ENCODE measurements around the gene CRHBP.
"Not testable (repeated sequence)": the region's sequence is repeated elsewhere in the genome, so short reads cannot be mapped to it uniquely, and the experiment has no call there.

Gene CRHBP

GRCh38 chr5:76942581-76942980, 10.3 kb upstream of the CRHBP start:
- Mint-ChIP-seq H3K4me3 (no peak overlapping the region), H3K9me3 (no peaks in the 10 kb centered on the region), H3K27me3 (peaks cover 53% of the 10 kb centered on the region), H3K36me3 (ENCODE audit: insufficient read depth) (no peaks in the 10 kb centered on the region), H3K4me1 (no peaks in the 10 kb centered on the region), H3K27ac (ENCODE audit: low read depth) (no peak overlapping the region)
- no peak for DNase-seq (ENCODE audit: low spot score in 2 of 2)
- ATAC-seq (replicated peaks; ENCODE audit: extremely low read depth, poor library complexity, severe bottlenecking), result no peak

GRCh38 chr5:76943006-76943405, 9.8 kb upstream of the CRHBP start:
- Mint-ChIP-seq H3K27ac (ENCODE audit: low read depth) (no peak overlapping the region), H3K4me1 (no peaks in the 10 kb centered on the region), H3K36me3 (ENCODE audit: insufficient read depth) (no peaks in the 10 kb centered on the region), H3K27me3 (peaks cover 51% of the 10 kb centered on the region), H3K9me3 (no peaks in the 10 kb centered on the region), H3K4me3 (no peak overlapping the region)
- ATAC-seq (replicated peaks; ENCODE audit: extremely low read depth, poor library complexity, severe bottlenecking) (no peak), DNase-seq (ENCODE audit: low spot score in 2 of 2) (no peak)

- no peaks in the 10 kb centered on the region for H3K9me3 Mint-ChIP-seq
- H3K27me3 Mint-ChIP-seq, result peaks cover 52% of the 10 kb centered on the region
- H3K4me3 Mint-ChIP-seq, result no peak overlapping the region
- no peak for ATAC-seq (replicated peaks; ENCODE audit: extremely low read depth, poor library complexity, severe bottlenecking)
- no peaks in the 10 kb centered on the region for H3K36me3 Mint-ChIP-seq (ENCODE audit: insufficient read depth)
- H3K4me1 Mint-ChIP-seq, result no peaks in the 10 kb centered on the region
- no peak overlapping the region for H3K27ac Mint-ChIP-seq (ENCODE audit: low read depth)
- DNase-seq (ENCODE audit: low spot score in 2 of 2), result no peak
Observed at GRCh38 chr5:76944638-76945037, 8.2 kb upstream of the CRHBP start.

- not testable (repeated sequence) for DNase-seq (ENCODE audit: low spot score in 2 of 2); ATAC-seq (replicated peaks; ENCODE audit: extremely low read depth, poor library complexity, severe bottlenecking); H3K9me3 Mint-ChIP-seq; H3K36me3 Mint-ChIP-seq (ENCODE audit: insufficient read depth); H3K4me1 Mint-ChIP-seq; H3K27ac Mint-ChIP-seq (ENCODE audit: low read depth); H3K4me3 Mint-ChIP-seq
- H3K27me3 Mint-ChIP-seq, result peaks cover 52% of the 10 kb centered on the region
Observed at GRCh38 chr5:76945238-76945637, 7.6 kb upstream of the CRHBP start.

GRCh38 chr5:76946090-76946489, 6.8 kb upstream of the CRHBP start:
- H3K4me3 Mint-ChIP-seq, result no peak overlapping the region
- H3K27ac Mint-ChIP-seq (ENCODE audit: low read depth), result no peak overlapping the region
- DNase-seq (ENCODE audit: low spot score in 2 of 2) (no peak), ATAC-seq (replicated peaks; ENCODE audit: extremely low read depth, poor library complexity, severe bottlenecking) (no peak)
- H3K9me3 Mint-ChIP-seq, result no peaks in the 10 kb centered on the region
- no peaks in the 10 kb centered on the region for H3K4me1 Mint-ChIP-seq
- H3K36me3 Mint-ChIP-seq (ENCODE audit: insufficient read depth), result no peaks in the 10 kb centered on the region
- peaks cover 55% of the 10 kb centered on the region for H3K27me3 Mint-ChIP-seq

GRCh38 chr5:76947082-76947503, 5.8 kb upstream of the CRHBP start:
- H3K27ac Mint-ChIP-seq (ENCODE audit: low read depth), result no peak overlapping the region
- no peaks in the 10 kb centered on the region for H3K9me3 Mint-ChIP-seq
- H3K4me1 Mint-ChIP-seq, result no peaks in the 10 kb centered on the region
- H3K27me3 Mint-ChIP-seq, result peaks cover 62% of the 10 kb centered on the region
- H3K36me3 Mint-ChIP-seq (ENCODE audit: insufficient read depth), result no peaks in the 10 kb centered on the region
- H3K4me3 Mint-ChIP-seq, result no peak overlapping the region
- no peak for DNase-seq (ENCODE audit: low spot score in 2 of 2)
- no peak for ATAC-seq (replicated peaks; ENCODE audit: extremely low read depth, poor library complexity, severe bottlenecking)

GRCh38 chr5:76953551-76954382, 922 bp downstream of the CRHBP start:
- H3K27ac Mint-ChIP-seq (ENCODE audit: low read depth), result no peak overlapping the region
- H3K36me3 Mint-ChIP-seq (ENCODE audit: insufficient read depth), result no peaks in the 10 kb centered on the region
- H3K27me3 Mint-ChIP-seq, result peaks cover 48% of the 10 kb centered on the region
- ATAC-seq (replicated peaks; ENCODE audit: extremely low read depth, poor library complexity, severe bottlenecking) (no peak), DNase-seq (ENCODE audit: low spot score in 2 of 2) (no peak)
- H3K4me3 Mint-ChIP-seq, result no peak overlapping the region
- H3K4me1 Mint-ChIP-seq, result peaks cover 5% of the 10 kb centered on the region
- no peaks in the 10 kb centered on the region for H3K9me3 Mint-ChIP-seq

GRCh38 chr5:76954383-76954763, 1.5 kb downstream of the CRHBP start:
- Mint-ChIP-seq H3K9me3 (no peaks in the 10 kb centered on the region), H3K4me3 (no peak overlapping the region), H3K27me3 (peaks cover 45% of the 10 kb centered on the region), H3K27ac (ENCODE audit: low read depth) (no peak overlapping the region), H3K4me1 (peaks cover 5% of the 10 kb centered on the region), H3K36me3 (ENCODE audit: insufficient read depth) (no peaks in the 10 kb centered on the region)
- ATAC-seq (replicated peaks; ENCODE audit: extremely low read depth, poor library complexity, severe bottlenecking) (no peak), DNase-seq (ENCODE audit: low spot score in 2 of 2) (no peak)

- ATAC-seq (replicated peaks; ENCODE audit: extremely low read depth, poor library complexity, severe bottlenecking), result no peak
- H3K27me3 Mint-ChIP-seq, result peaks cover 42% of the 10 kb centered on the region
Observed at GRCh38 chr5:76956033-76956432, 3.2 kb downstream of the CRHBP start.

GRCh38 chr5:76958991-76959767, 6.3 kb downstream of the CRHBP start:
- no peaks in the 10 kb centered on the region for H3K9me3 Mint-ChIP-seq
- no peak overlapping the region for H3K4me3 Mint-ChIP-seq
- H3K36me3 Mint-ChIP-seq (ENCODE audit: insufficient read depth), result no peaks in the 10 kb centered on the region
- DNase-seq (ENCODE audit: low spot score in 2 of 2) (no peak), ATAC-seq (replicated peaks; ENCODE audit: extremely low read depth, poor library complexity, severe bottlenecking) (no peak)
- H3K4me1 Mint-ChIP-seq, result peaks cover 6% of the 10 kb centered on the region
- H3K27ac Mint-ChIP-seq (ENCODE audit: low read depth), result no peak overlapping the region
- H3K27me3 Mint-ChIP-seq, result peaks cover 32% of the 10 kb centered on the region

More at GRCh38 chr5:76956033-76956432, 3.2 kb downstream of the CRHBP start:
- Mint-ChIP-seq H3K4me3 (no peak overlapping the region), H3K9me3 (no peaks in the 10 kb centered on the region), H3K4me1 (peaks cover 12% of the 10 kb centered on the region), H3K27ac (ENCODE audit: low read depth) (no peak overlapping the region), H3K36me3 (ENCODE audit: insufficient read depth) (no peaks in the 10 kb centered on the region)
- no peak for DNase-seq (ENCODE audit: low spot score in 2 of 2)

GRCh38 chr5:76960004-76960625, 7.3 kb downstream of the CRHBP start:
- DNase-seq (ENCODE audit: low spot score in 2 of 2) (no peak), ATAC-seq (replicated peaks; ENCODE audit: extremely low read depth, poor library complexity, severe bottlenecking) (no peak)
- no peaks in the 10 kb centered on the region for H3K9me3 Mint-ChIP-seq
- no peak overlapping the region for H3K4me3 Mint-ChIP-seq
- peaks cover 24% of the 10 kb centered on the region for H3K27me3 Mint-ChIP-seq
- H3K27ac Mint-ChIP-seq (ENCODE audit: low read depth), result no peak overlapping the region
- H3K4me1 Mint-ChIP-seq, result peaks cover 6% of the 10 kb centered on the region
- H3K36me3 Mint-ChIP-seq (ENCODE audit: insufficient read depth), result no peaks in the 10 kb centered on the region

- peaks cover 51% of the 10 kb centered on the region for H3K27me3 Mint-ChIP-seq
- H3K9me3 Mint-ChIP-seq, result no peaks in the 10 kb centered on the region
- H3K4me3 Mint-ChIP-seq, result no peak overlapping the region
- ATAC-seq (replicated peaks; ENCODE audit: extremely low read depth, poor library complexity, severe bottlenecking) (no peak), DNase-seq (ENCODE audit: low spot score in 2 of 2) (no peak)
- H3K27ac Mint-ChIP-seq (ENCODE audit: low read depth), result no peak overlapping the region
- no peaks in the 10 kb centered on the region for H3K36me3 Mint-ChIP-seq (ENCODE audit: insufficient read depth)
- peaks cover 6% of the 10 kb centered on the region for H3K4me1 Mint-ChIP-seq
Observed at GRCh38 chr5:76964060-76964459, 11.2 kb downstream of the CRHBP start.
